GM10248 (cell line): Measurements from ENCODE around the gene PHOSPHO2.

Experiments
- CTCF ChIA-PET: fragments of 300-600 bp; sonication (Branson Sonifier 250); formaldehyde crosslinking; extraction: SDS; loops from one replicate; lab custom pipeline; 2021; ENCODE audit warnings: antibody characterized with exemption; lab: Yijun Ruan, JAX
- POLR2A ChIA-PET: fragments of 350-650 bp; sonication (Branson Sonifier 250); formaldehyde crosslinking; extraction: SDS; loops from one replicate; lab custom pipeline; 2020; ENCODE audit warnings: antibody characterized with exemption; lab: Yijun Ruan, JAX
- DNase-seq: peaks from one replicate; pipeline ENCODE4 v3.0.0; 2012; ENCODE audit errors: extremely low spot score
- CTCF ChIP-seq: IDR thresholded peaks from 2 replicates; pipeline ENCODE4 v1.5.1; 2012; ENCODE audit warnings: mild to moderate bottlenecking, low read depth; ENCODE audit errors: extremely low read depth, missing control alignments, control extremely low read depth

The PHOSPHO2 gene

GRCh38 chr2:169667583-169667982 is 26.7 kb upstream of the PHOSPHO2 start:
- POLR2A ChIA-PET: no interaction called here
- DNase-seq: no peak
- no peak for TF ChIP-seq CTCF
- CTCF ChIA-PET: interaction anchor here (1.0 to 1.5 kb wide), 4 partner anchors 10 to 38 kb away, joined by 3 to 6 read pairs (median 4); no protein-coding TSS in a partner anchor

- ChIA-PET POLR2A (no interaction called here), CTCF (interaction anchor here (0.8 to 1.6 kb wide), 4 partner anchors 9 to 16 kb away, joined by 3 to 4 read pairs (median 3); no protein-coding TSS in a partner anchor)
- DNase-seq: no peak
- no peak for TF ChIP-seq CTCF
Measured at GRCh38 chr2:169670215-169670651, 24.0 kb upstream of the PHOSPHO2 start.

GRCh38 chr2:169670937-169671336 is 23.3 kb upstream of the PHOSPHO2 start:
- TF ChIP-seq CTCF: no peak
- POLR2A ChIA-PET: no interaction called here
- CTCF ChIA-PET: interaction anchor here (0.8 to 1.4 kb wide), 2 partner anchors 13 to 15 kb away, joined by 3 read pairs; no protein-coding TSS in a partner anchor
- DNase-seq: no peak

- no peak for DNase-seq
- TF ChIP-seq CTCF: no peak
- CTCF ChIA-PET: interaction anchor here (1.0 kb wide), 1 partner anchor 9 kb away, joined by 3 read pairs; no protein-coding TSS in a partner anchor
- POLR2A ChIA-PET: no interaction called here
Measured at GRCh38 chr2:169672406-169672805, 21.9 kb upstream of the PHOSPHO2 start.

GRCh38 chr2:169673106-169673505 is 21.2 kb upstream of the PHOSPHO2 start:
- DNase-seq: no peak
- ChIA-PET CTCF (no interaction called here), POLR2A (no interaction called here)
- TF ChIP-seq CTCF: no peak

- no peak for DNase-seq
- no peak for TF ChIP-seq CTCF
- CTCF ChIA-PET: no interaction called here
- POLR2A ChIA-PET: no interaction called here
Measured at GRCh38 chr2:169673921-169674320, 20.3 kb upstream of the PHOSPHO2 start.
